AG08395 (cell line): Measurements from ENCODE around the gene TEKTIP1.

Experiments
- DNase-seq: peaks from one replicate; pipeline ENCODE4 v3.0.0; 2012; ENCODE audit warnings: mixed read lengths, low spot score

The TEKTIP1 gene

DNA sequence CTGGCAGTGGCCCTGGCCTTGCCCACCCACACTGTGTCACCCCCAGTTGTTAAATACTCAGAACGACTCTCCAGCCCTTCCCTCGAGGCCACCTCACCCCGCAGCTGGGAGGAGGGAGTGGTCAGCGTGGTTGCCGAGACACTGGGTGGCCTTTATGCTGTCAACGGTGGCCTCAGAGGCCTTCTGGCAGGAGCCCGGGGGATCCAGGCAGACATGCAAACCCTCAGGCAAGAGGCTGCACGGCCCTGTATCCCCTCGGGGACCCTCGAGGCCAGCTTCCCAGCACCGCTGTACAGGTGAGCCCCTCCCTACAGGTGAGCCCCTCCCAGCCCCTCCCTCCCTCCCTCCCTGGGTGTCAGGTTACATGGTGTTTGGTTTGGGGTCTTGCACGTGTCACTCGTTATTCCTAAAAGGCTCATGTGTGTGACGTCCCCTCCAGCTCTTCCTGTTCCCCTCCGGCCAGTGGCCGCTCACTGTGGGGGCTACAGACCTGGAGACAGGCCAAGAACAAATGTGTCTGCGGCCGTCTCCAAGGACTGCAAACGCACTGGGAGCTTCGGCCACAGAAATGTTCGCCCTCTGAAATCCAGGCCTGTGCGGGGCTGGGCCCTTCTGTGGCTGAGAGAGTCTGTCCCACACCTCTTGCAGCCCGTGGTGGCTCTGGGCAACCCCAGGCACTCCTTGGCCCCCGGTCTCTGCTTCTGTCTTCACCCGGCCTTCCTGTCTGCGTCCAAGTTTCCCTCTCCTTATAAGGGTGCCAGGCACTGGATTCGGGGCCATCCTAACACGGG lies at the start of gene TEKTIP1:
TSS of gene TEKTIP1 (plus strand) at position 210 of the 791 bp plus-strand sequence. CDS start at position 214, 4 bp downstream.
- no peak for DNase-seq

DNA sequence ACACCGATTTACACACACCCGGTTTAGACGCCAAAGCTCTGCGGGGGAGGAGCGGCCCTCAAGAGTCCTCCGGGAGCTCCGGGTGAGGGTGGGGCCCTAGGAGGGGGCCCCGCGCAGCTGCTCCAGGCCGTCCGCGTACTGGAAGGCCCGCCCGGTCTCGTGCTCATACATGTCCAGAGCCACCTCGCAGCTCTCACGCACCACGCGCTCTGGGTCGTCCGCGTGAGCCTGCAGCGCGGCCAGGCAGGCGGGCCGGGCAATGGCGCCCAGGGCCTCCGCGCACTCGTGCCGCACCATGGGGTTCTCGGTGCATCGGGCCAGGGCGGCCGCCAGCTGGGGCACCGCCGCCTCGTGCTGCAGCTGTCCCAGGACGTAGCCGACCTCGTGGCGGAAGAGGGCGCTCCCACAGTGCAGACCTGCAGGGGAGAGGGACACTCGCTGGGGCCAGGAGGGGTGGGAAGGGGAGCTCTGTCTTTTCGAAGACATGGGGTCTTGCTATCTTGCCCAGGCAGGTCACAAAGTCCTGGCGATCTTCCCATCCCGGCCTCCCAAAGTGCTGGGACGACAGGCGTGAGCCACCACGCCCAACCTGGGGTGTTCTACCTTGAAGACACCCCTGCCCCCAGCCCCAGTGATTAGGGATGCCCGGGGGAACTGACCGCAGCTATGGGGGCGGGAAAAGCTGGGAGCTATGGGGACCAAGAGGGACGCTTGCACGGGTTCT lies 47.4 kb upstream of the TEKTIP1 start:
- DNase-seq: no peak

DNA sequence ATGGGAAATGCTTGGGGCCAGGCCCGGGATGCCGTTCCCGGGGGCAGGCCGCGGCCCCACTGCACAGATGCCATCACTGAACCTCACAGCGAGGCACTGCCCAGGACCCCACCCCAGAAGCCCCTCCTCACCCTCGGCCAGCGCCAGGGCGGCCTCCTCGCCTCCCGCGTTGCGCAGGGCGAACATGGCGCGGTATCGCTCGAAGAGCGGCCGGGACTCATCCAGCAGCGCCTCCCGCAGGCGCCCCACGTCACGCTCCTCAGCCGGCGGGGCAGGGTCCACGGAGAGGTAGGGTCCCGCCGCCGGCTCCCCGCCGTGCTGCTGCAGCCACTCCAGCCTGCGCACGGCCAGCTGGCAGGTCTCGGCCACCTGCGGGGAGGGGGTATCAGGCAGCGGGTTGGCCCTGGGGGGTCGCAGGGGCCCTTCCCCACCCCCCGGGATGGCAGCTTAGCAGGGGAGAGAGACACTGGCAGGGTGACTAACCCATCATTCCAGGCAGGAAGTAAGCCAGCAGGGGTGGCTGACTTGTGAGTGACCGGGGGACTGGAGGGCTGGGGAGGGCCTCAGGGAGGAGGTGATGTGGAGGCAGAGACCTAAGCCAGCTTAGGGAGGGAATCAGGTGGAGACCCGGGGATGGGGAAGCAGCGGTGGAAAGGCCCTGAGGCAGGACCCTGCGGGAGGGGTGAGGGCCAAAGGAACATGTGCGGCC lies 46.7 kb upstream of the TEKTIP1 start:
- no peak for DNase-seq

GRCh38 chr19:3492919-3493318 lies 46.1 kb upstream of the TEKTIP1 start:
- no peak for DNase-seq

GRCh38 chr19:3493651-3494050 lies 45.3 kb upstream of the TEKTIP1 start:
- no peak for DNase-seq

DNA sequence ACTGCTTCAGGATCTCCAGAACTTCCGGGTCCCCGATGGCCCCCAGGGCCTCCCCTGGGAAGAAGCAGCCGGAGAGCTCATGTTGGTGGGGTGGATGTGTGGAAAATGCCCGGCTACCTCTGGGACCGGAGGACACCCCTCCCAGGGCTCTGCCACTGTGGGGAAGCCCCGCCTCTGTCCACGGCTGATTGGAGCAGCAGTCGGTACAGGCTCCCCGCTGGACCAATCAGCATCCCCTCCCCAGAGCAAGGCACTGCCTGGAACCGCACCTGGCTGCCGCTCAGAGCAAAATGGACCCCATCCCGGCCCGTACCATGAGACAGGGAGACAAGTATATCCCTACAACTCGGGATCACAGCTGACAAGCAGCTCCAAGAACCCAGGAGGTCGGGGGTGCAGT lies 44.9 kb upstream of the TEKTIP1 start:
- peak; percentile 82 for DNase-seq

- DNase-seq: no peak
These were observed 44.4 kb upstream of the TEKTIP1 start for GRCh38 chr19:3494559-3494958.

DNA sequence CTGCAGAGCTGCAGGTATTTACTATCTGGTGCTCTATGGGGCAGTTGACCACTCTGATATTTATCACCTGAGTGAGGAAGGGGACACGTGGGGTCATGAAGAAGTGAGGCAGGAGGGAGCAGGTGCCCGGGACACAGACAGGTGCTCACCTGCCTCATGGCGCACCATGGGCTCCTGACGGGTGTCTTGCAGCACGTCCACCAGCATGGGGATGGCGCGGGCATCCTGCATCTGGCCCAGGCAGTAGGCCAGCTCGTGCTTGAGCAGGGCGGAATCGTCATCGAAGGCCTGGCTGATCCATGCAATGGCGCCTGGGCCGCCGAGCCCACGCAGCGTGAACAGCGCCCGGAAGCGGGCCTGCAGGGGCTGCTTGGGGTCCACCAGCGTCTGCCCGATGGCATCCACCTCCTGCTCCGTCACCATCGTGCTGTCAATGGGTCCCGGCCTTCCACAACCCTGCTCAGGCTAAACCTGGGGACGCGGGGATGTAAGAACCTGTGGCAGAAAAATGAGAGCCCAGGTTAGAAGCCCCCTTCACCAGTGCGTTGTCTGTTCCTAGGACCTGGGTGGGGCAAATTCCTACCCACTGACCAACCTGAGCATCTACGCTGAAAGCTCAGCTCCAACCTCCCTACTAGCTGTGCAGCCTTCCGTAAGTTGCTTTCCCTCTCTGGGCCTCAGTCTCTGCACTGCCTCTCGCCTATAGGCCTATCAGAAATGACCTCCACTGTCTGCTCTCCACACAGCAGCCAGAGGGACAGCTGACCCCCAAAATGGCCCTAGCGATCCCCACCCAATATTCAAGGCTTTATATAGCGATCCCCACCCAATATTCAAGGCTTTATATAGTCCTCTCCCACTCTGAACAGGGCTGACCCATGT lies 42.3 kb upstream of the TEKTIP1 start:
- DNase-seq: no peak

DNA sequence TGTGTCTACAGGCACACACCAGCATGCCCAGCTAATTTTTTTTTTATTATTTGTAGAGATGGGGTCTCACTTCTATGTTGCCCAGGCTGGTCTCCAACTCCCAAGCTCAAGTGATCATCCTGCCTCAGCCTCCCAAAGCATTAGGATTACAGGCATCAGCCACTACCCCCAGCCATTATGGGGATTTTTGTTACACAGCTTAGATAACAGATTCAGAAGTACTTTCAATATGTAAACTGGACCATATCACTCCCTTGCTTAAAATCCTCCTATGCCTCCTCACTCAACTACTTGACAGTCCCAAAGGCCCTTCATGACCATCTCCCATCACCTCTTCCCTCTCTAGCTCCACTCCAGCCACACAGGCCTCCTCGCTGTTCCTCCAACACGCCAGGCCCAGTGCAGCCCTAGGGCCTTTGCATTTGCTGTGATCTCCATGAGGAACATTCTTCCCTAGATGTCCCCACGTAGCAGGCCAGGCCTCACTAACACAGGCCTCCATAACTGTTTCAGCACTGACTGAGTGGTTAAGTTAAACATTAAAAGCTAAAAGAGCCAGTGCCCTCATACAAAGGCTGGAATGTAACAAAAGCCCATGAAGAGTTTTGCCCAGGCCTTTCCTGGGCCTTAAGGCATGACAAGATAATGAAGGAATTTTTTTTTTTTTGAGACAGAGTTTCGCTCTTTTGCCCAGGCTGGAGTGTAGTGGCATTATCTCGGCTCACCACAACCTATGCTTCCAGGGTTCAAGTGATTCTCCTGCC lies 41.0 kb upstream of the TEKTIP1 start:
- no peak for DNase-seq

GRCh38 chr19:3499738-3500428 lies 39.1 kb upstream of the TEKTIP1 start:
- DNase-seq: no peak

DNA sequence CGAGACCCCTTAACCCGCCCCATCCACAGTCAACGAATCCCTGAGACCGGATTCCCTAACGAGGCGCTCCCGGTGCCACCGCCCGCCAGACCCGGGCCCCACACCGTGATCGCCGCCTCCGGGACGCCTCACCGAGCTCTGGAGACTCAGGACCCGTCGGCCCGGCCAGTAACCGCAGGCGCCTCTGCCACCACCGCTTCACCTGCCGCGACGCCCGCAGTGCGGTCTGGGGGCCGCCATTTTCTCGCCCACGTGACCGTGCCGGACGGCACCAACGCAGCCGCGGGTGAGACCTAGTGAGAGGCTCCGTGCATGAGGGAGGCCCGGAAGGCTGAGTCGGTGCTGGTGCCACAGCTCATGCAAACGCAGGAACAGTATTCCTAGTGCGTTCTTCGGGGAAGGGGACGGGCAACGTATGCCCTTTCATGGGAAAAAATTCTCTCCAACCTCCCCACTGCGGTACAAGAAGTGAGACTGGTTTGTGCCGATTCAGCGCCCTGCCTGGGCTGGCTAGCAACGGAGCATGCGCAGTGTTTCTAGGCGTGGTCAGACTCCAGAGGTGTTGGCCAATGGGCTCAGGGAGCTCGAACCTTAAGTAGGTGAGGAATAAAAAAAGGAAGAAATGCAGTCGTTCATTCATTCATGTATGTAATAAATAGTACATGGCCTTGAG lies 38.4 kb upstream of the TEKTIP1 start, which contains the start of gene DOHH:
TSS of gene DOHH (minus strand) at position 246 of the 673 bp plus-strand sequence. CDS start 3,860 bp downstream, outside the sequence.
- peak; percentile 99 for DNase-seq

DNA sequence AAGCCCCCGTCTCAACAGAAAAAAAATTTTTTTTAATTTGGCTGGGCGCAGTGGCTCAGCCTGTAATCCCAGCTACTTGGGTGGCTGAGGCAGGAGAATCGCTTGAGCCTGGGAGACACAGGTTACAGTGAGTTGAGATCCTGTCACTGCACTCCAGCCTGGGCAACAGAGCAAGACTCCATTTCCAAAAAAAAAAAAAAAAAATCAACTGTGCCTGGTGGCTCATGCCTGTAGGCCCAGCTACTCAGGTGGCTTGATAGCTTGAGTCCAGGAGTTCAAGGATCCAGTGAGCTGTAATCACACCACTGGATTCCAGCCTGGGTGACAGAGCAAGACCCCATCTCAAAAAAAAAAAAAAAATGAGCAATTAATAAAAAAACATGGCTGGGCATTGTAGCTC lies 37.2 kb upstream of the TEKTIP1 start:
- DNase-seq: no peak

- DNase-seq: no peak
These were observed 35.9 kb upstream of the TEKTIP1 start for GRCh38 chr19:3503036-3503572.

DNA sequence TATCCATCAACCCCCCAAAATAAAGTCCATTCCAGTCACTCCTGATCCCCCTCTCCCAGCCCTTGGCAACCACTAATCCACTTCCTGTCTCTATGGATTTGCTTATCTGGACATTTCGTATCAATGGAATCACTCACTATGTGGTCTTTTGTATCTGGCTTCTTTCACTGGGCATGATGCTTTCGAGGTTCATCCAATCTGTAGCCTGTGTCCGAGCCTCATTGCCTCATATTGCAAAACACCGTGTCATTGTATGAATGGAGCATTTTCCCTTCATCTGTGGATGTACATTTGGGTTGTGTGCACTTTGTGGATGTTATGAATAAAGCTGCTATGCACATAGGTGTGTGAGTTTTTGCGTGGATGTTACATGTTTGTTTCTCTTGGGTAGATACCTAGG lies 34.2 kb upstream of the TEKTIP1 start:
- no peak for DNase-seq

DNA sequence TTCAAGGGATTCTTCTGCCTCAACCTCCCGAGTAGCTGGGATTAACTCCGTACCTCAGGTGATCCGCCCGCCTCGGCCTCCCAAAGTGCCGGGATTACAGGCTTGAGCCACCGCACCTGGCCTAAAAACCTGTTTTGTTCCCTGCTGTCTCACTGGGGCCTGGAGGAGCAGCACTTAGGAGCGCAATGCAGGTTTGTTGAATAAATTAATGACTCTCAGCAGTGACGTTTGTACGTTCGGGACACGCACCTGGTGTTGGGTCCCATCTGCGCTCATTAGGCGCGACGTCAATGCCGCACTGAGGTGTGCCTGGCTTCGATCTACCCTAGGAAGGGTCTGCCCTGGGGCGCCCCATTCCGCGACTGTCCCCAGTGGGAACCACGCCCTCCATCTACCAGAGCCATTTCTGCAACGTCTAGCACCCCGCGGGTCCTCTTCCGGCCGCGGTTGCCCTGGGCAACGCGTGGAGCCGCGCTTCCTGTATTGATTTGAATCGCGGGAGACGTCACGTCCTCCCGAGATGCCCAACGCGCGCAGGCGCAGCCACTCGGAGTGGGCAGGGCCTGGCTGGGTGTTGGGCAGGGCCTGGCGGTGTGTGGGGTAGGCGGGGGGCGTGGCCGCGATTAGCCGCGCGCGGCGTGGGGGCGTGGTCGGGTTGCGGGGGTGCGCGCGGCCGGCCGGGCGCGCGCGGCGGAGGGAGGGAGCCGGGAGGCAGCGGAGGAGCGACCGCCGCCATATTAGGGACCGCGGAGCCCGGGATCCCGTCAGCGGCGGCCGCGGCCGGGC lies 33.2 kb upstream of the TEKTIP1 start, which contains the start of gene FZR1:
TSS of gene FZR1 (plus strand) at position 714 of the 786 bp plus-strand sequence. CDS start 16,679 bp downstream, outside the sequence.
- DNase-seq: peak; percentile 100

- peak; percentile 24 for DNase-seq
These were observed 32.3 kb upstream of the TEKTIP1 start for GRCh38 chr19:3506384-3507340.
